Measurements from ENCODE around the gene CLDN22.

DNA sequence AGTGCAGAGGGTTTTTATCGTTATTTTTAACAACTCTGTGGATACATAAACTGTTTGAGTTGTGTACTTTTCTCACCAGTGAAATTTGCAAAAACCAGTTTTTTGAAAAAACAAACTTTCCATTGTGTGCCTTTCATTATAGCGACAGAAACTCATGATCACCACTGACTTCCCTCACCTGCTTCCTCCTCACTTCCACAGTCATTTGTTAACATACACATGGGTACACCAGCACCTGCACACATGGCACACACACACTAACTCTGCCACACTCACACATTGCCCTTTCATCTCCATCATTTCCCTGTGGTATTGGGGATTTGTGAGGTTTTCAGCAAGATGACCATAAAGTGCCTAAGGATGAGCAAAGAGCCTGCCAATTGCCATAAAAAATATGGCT is 20.6 kb downstream of the CLDN22 start:
- TF ChIP-seq POLR2AphosphoS5 (IDR thresholded peaks at IDR 0.05; ENCODE audit: low read depth, low read length) (no peak), POLR2A (IDR thresholded peaks at IDR 0.05; ENCODE audit: low read depth, low read length) (no peak)
